Loucy (cell line): Measurements from ENCODE around the gene KIF16B.

Experiments
- CTCF ChIP-seq: fragments of 200-600 bp; sonication (generic); conservative IDR thresholded peaks from 2 replicates; pipeline ENCODE4 v1.5.1; 2014; ENCODE audit warnings: mild to moderate bottlenecking, antibody characterized with exemption, low read length
- EZH2phosphoT487 ChIP-seq: fragments of 200-600 bp; IDR thresholded peaks from 2 replicates; pipeline ENCODE4 v1.6.1; 2018; ENCODE audit warnings: antibody characterized with exemption, mild to moderate bottlenecking, moderate library complexity, borderline replicate concordance

- TF ChIP-seq CTCF (no peak), EZH2phosphoT487 (no peak)
These were observed 140.0 kb downstream of the KIF16B start for GRCh38 chr20:16433293-16433580.
